Heart left ventricle (tissue), 13 donors: ENCODE measurements around the gene RORC.

Experiments used
- POLR2A ChIP-seq, 2 donors: fragments of 450-650 bp; IDR thresholded peaks; one replicate each; pipeline ENCODE4 v1.6.1; 2017; ENCODE audit warnings: antibody characterized with exemption in 2 of 2, mild to moderate bottlenecking in 2 of 2, moderate library complexity in 2 of 2
- TF ChIP-seq, protein P1 (sequence below), 12 donors: fragments of 200-600 bp; sonication (generic) in 4 of 12; IDR thresholded peaks; one replicate each; pipeline versions ENCODE4 v1.5.0 to v1.8.0; 2018 to 2022; ENCODE audit warnings: antibody characterized with exemption in 12 of 12, mild to moderate bottlenecking in 5 of 12
- donor health status: ischemic (EF 13 %, LVEDD 7.1; RV severe dilation, severe dysfunction).
- donor health status: DM: no; HTN: yes; CAD: no.
- donor health status: DM: no; HTN: no; CAD: no.
- donor health status: ischemic (EF 25% LVEDD 6.9; RV normal size, moderate dysfunction).
- donor health status: ischemic (EF 25% LVEDD 5.7; RV mildly dilated, moderate dysfunction).
- donor health status: ischemic (EF 35%, LVEDD 5.7; RV mildly dilated, moderate dysfunction).
- donor health status: nonischemic (EF 11% LVEDD 7.7; RV severe dilation, severe dysfunction).
- donor health status: DM: yes; HTN: yes; CAD: no.
- donor health status: PGD.
- donor health status: ischemic (EF 29% LVEDD 5.4; RV normal size, mild dysfunction).
- donor health status: nonischemic (EF 23%, LVEDD 6.1; RV moderate dilation, normal function).

DNA sequence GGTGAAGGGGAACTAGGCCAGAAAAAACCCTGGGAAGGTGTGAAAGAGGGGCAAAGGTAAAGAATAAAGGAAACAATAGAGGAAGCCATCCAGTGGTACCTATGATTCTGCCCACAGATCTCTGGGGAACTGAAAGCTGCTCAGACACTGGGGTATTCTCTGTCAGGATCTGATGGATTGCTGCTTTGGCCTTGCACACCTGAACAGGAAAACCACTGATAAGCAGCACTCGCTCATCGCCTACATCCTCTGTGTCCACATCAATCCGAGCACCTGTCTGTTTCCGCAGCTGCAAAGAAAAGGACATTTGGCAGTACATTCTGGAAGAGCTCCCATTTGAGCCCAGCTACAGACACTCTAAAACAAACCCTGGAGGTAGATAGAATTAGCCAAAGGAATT lies 51.8 kb downstream of the RORC start:
- TF ChIP-seq, protein P1, sequence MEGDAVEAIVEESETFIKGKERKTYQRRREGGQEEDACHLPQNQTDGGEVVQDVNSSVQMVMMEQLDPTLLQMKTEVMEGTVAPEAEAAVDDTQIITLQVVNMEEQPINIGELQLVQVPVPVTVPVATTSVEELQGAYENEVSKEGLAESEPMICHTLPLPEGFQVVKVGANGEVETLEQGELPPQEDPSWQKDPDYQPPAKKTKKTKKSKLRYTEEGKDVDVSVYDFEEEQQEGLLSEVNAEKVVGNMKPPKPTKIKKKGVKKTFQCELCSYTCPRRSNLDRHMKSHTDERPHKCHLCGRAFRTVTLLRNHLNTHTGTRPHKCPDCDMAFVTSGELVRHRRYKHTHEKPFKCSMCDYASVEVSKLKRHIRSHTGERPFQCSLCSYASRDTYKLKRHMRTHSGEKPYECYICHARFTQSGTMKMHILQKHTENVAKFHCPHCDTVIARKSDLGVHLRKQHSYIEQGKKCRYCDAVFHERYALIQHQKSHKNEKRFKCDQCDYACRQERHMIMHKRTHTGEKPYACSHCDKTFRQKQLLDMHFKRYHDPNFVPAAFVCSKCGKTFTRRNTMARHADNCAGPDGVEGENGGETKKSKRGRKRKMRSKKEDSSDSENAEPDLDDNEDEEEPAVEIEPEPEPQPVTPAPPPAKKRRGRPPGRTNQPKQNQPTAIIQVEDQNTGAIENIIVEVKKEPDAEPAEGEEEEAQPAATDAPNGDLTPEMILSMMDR (IDR thresholded peaks at IDR 0.05) = no peak
- no peak for TF ChIP-seq POLR2A (IDR thresholded peaks at IDR 0.05)
